Neural progenitor cell (in vitro differentiated cells): ENCODE data around the gene NOL8. TPM values are rescaled to one million over a fixed set of nuclear protein-coding genes. Genes with fewer than 3 reads are reported as not detected.
A peak's percentile ranks its signal among the peaks of the same experiment; 100 is the strongest.

Experiments used
- DNase-seq: peaks from one replicate; pipeline ENCODE4 v3.0.0-alpha.2; 2016; ENCODE audit warnings: low spot score
- H2AFZ ChIP-seq: fragments of 200-600 bp; sonication (generic); replicated peaks from 2 replicates; pipeline ENCODE4 v1.6.1; 2016; ENCODE audit warnings: antibody characterized with exemption
- H3F3A ChIP-seq: fragments of 200-600 bp; sonication (generic); 2 replicates; pipeline ENCODE4 v1.6.1; 2016; ENCODE audit warnings: antibody characterized with exemption, low read depth
- H3K27ac ChIP-seq: fragments of 200-600 bp; sonication (generic); 2 replicates; pipeline ENCODE4 v1.5.1; 2016; ENCODE audit warnings: mild to moderate bottlenecking
- H3K27me3 ChIP-seq: fragments of 200-600 bp; sonication (generic); 2 replicates; pipeline ENCODE4 v1.6.1; 2016; ENCODE audit warnings: mild to moderate bottlenecking, moderate library complexity
- H3K36me3 ChIP-seq: fragments of 200-600 bp; sonication (generic); 2 replicates; pipeline ENCODE4 v1.5.1; 2016
- H3K4me1 ChIP-seq: fragments of 200-600 bp; sonication (generic); 2 replicates; pipeline ENCODE4 v1.6.1; 2016; ENCODE audit warnings: mixed run types
- H3K4me2 ChIP-seq: fragments of 200-600 bp; sonication (generic); 2 replicates; pipeline ENCODE4 v1.6.1; 2016
- H3K4me3 ChIP-seq: fragments of 200-600 bp; sonication (generic); 2 replicates; pipeline ENCODE4 v1.5.1; 2016
- H3K79me2 ChIP-seq: fragments of 200-600 bp; sonication (generic); 2 replicates; pipeline ENCODE4 v1.6.1; 2016; ENCODE audit warnings: low read depth
- H3K9ac ChIP-seq: fragments of 200-600 bp; sonication (generic); 2 replicates; pipeline ENCODE4 v1.6.1; 2016
- H3K9me3 ChIP-seq: fragments of 200-600 bp; sonication (generic); 2 replicates; pipeline ENCODE4 v1.5.1; 2016; ENCODE audit warnings: low read depth
- H4K20me1 ChIP-seq: fragments of 200-600 bp; sonication (generic); 2 replicates; pipeline ENCODE4 v1.6.1; 2016; ENCODE audit warnings: low read depth
- H3K27ac Mint-ChIP-seq: 3 replicates; pipeline ENCODE4 v1.8.0; 2021; ENCODE audit warnings: mixed read lengths
- H3K27me3 Mint-ChIP-seq: 2 replicates; pipeline ENCODE4 v1.8.0; 2022; ENCODE audit warnings: low read depth, mild to moderate bottlenecking, inconsistent platforms, moderate library complexity, mixed read lengths; ENCODE audit not compliant: insufficient read depth
- H3K36me3 Mint-ChIP-seq: 3 replicates; pipeline ENCODE4 v1.8.0; 2021; ENCODE audit warnings: mixed read lengths
- H3K4me1 Mint-ChIP-seq: 3 replicates; pipeline ENCODE4 v1.8.0; 2021; ENCODE audit warnings: mixed read lengths
- H3K4me3 Mint-ChIP-seq: 3 replicates; pipeline ENCODE4 v1.8.0; 2021; ENCODE audit warnings: mild to moderate bottlenecking, moderate library complexity, mixed read lengths
- H3K9me3 Mint-ChIP-seq: 3 replicates; pipeline ENCODE4 v1.8.0; 2020; ENCODE audit warnings: mixed read lengths
- CTCF ChIP-seq: fragments of 200-600 bp; sonication (generic); IDR thresholded peaks from 2 replicates; pipeline ENCODE4 v1.5.1; 2017; ENCODE audit warnings: antibody characterized with exemption, mild to moderate bottlenecking
- EZH2 ChIP-seq: fragments of 200-600 bp; sonication (generic); IDR thresholded peaks from 2 replicates; pipeline ENCODE4 v1.6.1; 2017; ENCODE audit warnings: antibody characterized with exemption, mild to moderate bottlenecking, moderate library complexity
- EZH2phosphoT487 ChIP-seq: fragments of 200-600 bp; sonication (generic); IDR thresholded peaks from 2 replicates; pipeline ENCODE4 v1.6.1; 2017; ENCODE audit warnings: antibody characterized with exemption
- total RNA-seq: library from RNA; depleted of rRNA; stranded (reverse); fragments of >200 nt; gene quantifications from 2 replicates; pipeline ENCODE4 v1.2.3, GENCODE V29; 2015; ENCODE audit warnings: low replicate concordance

NOL8 gene
- total RNA-seq, 1 donor from 2014 or later = 21.0 TPM

GRCh38 chr9:92290785-92291429 is 34.2 kb downstream of the NOL8 start:
- H3K4me3 Mint-ChIP-seq = peak overlapping the region; percentile 46
- no peaks in the 10 kb centered on the region for H3K27me3 ChIP-seq

GRCh38 chr9:92289708-92290390 is 35.3 kb downstream of the NOL8 start:
- no peak for DNase-seq
- Histone ChIP-seq H3K4me1 (peaks cover 14% of the 10 kb centered on the region), H3K27ac (no peak overlapping the region), H3F3A (peaks cover 7% of the 10 kb centered on the region), H3K9me3 (no peaks in the 10 kb centered on the region), H2AFZ (no peak overlapping the region), H3K4me2 (no peak overlapping the region), H4K20me1 (peaks cover 6% of the 10 kb centered on the region), H3K27me3 (no peaks in the 10 kb centered on the region), H3K9ac (no peak overlapping the region), H3K4me3 (no peak overlapping the region), H3K79me2 (peaks cover 94% of the 10 kb centered on the region), H3K36me3 (peaks cover 6% of the 10 kb centered on the region)
- Mint-ChIP-seq H3K4me1 (peaks cover 22% of the 10 kb centered on the region), H3K36me3 (peaks cover 24% of the 10 kb centered on the region), H3K4me3 (no peak overlapping the region), H3K27ac (no peak overlapping the region), H3K9me3 (no peaks in the 10 kb centered on the region), H3K27me3 (peaks cover 2% of the 10 kb centered on the region)
- TF ChIP-seq EZH2phosphoT487 (no peak), EZH2 (no peak), CTCF (no peak)

More at GRCh38 chr9:92290785-92291429, 34.2 kb downstream of the NOL8 start:
- H3K27ac ChIP-seq = no peak overlapping the region
- peaks cover 83% of the 10 kb centered on the region for H3K79me2 ChIP-seq
- no peak overlapping the region for H2AFZ ChIP-seq
- no peak overlapping the region for H3K4me2 ChIP-seq
- no peaks in the 10 kb centered on the region for H3K9me3 ChIP-seq
- H3K36me3 ChIP-seq = peaks cover 6% of the 10 kb centered on the region
- Mint-ChIP-seq H3K27ac (no peak overlapping the region), H3K27me3 (peaks cover 2% of the 10 kb centered on the region), H3K36me3 (peaks cover 19% of the 10 kb centered on the region), H3K9me3 (no peaks in the 10 kb centered on the region), H3K4me1 (peaks cover 23% of the 10 kb centered on the region)
- peaks cover 14% of the 10 kb centered on the region for H3K4me1 ChIP-seq
- TF ChIP-seq EZH2phosphoT487 (no peak), CTCF (no peak), EZH2 (no peak)
- H3K4me3 ChIP-seq = no peak overlapping the region
- peaks cover 11% of the 10 kb centered on the region for H3F3A ChIP-seq
- no peak overlapping the region for H3K9ac ChIP-seq
- no peak for DNase-seq
- peaks cover 6% of the 10 kb centered on the region for H4K20me1 ChIP-seq

- no peak for DNase-seq
- no peak overlapping the region for H2AFZ ChIP-seq
- H3K36me3 ChIP-seq = peaks cover 31% of the 10 kb centered on the region
- Mint-ChIP-seq H3K27ac (no peak overlapping the region), H3K27me3 (no peaks in the 10 kb centered on the region), H3K9me3 (no peaks in the 10 kb centered on the region), H3K36me3 (peaks cover 22% of the 10 kb centered on the region), H3K4me3 (no peak overlapping the region), H3K4me1 (no peaks in the 10 kb centered on the region)
- no peak overlapping the region for H3K27ac ChIP-seq
- H3K4me2 ChIP-seq = no peak overlapping the region
- no peak overlapping the region for H3K9ac ChIP-seq
- no peaks in the 10 kb centered on the region for H3K9me3 ChIP-seq
- no peak overlapping the region for H3K4me3 ChIP-seq
- no peaks in the 10 kb centered on the region for H3K4me1 ChIP-seq
- H4K20me1 ChIP-seq = peaks cover 18% of the 10 kb centered on the region
- TF ChIP-seq EZH2 (no peak), EZH2phosphoT487 (no peak), CTCF (no peak)
- H3F3A ChIP-seq = no peaks in the 10 kb centered on the region
- H3K79me2 ChIP-seq = peaks cover 23% of the 10 kb centered on the region
- H3K27me3 ChIP-seq = no peaks in the 10 kb centered on the region
Observed at GRCh38 chr9:92279302-92279701, 45.8 kb downstream of the NOL8 start.
